ENCODE data around the gene LY86. TPM values are rescaled to one million over a fixed set of nuclear protein-coding genes. Genes with fewer than 3 reads are reported as not detected.

The LY86 gene
- total RNA-seq, 1 donor from 2014 or later, result not detected

- Mint-ChIP-seq H3K36me3 (ENCODE audit: unreplicated experiment) (no peaks in the 10 kb centered on the region), H3K27ac (ENCODE audit: unreplicated experiment) (no peak overlapping the region), H3K27me3 (ENCODE audit: unreplicated experiment) (no peaks in the 10 kb centered on the region), H3K4me3 (ENCODE audit: unreplicated experiment) (no peak overlapping the region), H3K4me1 (ENCODE audit: low read depth, unreplicated experiment) (peaks cover 19% of the 10 kb centered on the region), H3K9me3 (ENCODE audit: unreplicated experiment) (no peaks in the 10 kb centered on the region)
- no peak for TF ChIP-seq CTCF (IDR thresholded peaks at IDR 0.05; ENCODE audit: partially characterized antibody, unreplicated experiment)
- no peak for DNase-seq
These were observed 90.3 kb downstream of the LY86 start for GRCh38 chr6:6678811-6679210.

- H3K27me3 Mint-ChIP-seq (ENCODE audit: unreplicated experiment), result no peaks in the 10 kb centered on the region
- H3K4me3 Mint-ChIP-seq (ENCODE audit: unreplicated experiment), result no peak overlapping the region
- H3K36me3 Mint-ChIP-seq (ENCODE audit: unreplicated experiment), result no peaks in the 10 kb centered on the region
- H3K9me3 Mint-ChIP-seq (ENCODE audit: unreplicated experiment), result no peaks in the 10 kb centered on the region
- TF ChIP-seq CTCF (IDR thresholded peaks at IDR 0.05; ENCODE audit: partially characterized antibody, unreplicated experiment), result no peak
- H3K4me1 Mint-ChIP-seq (ENCODE audit: low read depth, unreplicated experiment), result peaks cover 19% of the 10 kb centered on the region
- H3K27ac Mint-ChIP-seq (ENCODE audit: unreplicated experiment), result no peak overlapping the region
- DNase-seq, result no peak
These were observed 91.1 kb downstream of the LY86 start for GRCh38 chr6:6679633-6680032.

GRCh38 chr6:6680526-6680925 is 92.0 kb downstream of the LY86 start:
- DNase-seq, result no peak
- H3K9me3 Mint-ChIP-seq (ENCODE audit: unreplicated experiment), result no peaks in the 10 kb centered on the region
- peaks cover 19% of the 10 kb centered on the region for H3K4me1 Mint-ChIP-seq (ENCODE audit: low read depth, unreplicated experiment)
- H3K36me3 Mint-ChIP-seq (ENCODE audit: unreplicated experiment), result no peaks in the 10 kb centered on the region
- H3K27ac Mint-ChIP-seq (ENCODE audit: unreplicated experiment), result no peak overlapping the region
- H3K4me3 Mint-ChIP-seq (ENCODE audit: unreplicated experiment), result no peak overlapping the region
- H3K27me3 Mint-ChIP-seq (ENCODE audit: unreplicated experiment), result no peaks in the 10 kb centered on the region
- TF ChIP-seq CTCF (IDR thresholded peaks at IDR 0.05; ENCODE audit: partially characterized antibody, unreplicated experiment), result no peak

GRCh38 chr6:6681075-6681849 is 92.7 kb downstream of the LY86 start:
- no peak for DNase-seq
- peaks cover 19% of the 10 kb centered on the region for H3K4me1 Mint-ChIP-seq (ENCODE audit: low read depth, unreplicated experiment)
- no peaks in the 10 kb centered on the region for H3K36me3 Mint-ChIP-seq (ENCODE audit: unreplicated experiment)
- H3K27ac Mint-ChIP-seq (ENCODE audit: unreplicated experiment), result no peak overlapping the region
- H3K4me3 Mint-ChIP-seq (ENCODE audit: unreplicated experiment), result no peak overlapping the region
- TF ChIP-seq CTCF (IDR thresholded peaks at IDR 0.05; ENCODE audit: partially characterized antibody, unreplicated experiment), result no peak
- no peaks in the 10 kb centered on the region for H3K9me3 Mint-ChIP-seq (ENCODE audit: unreplicated experiment)
- H3K27me3 Mint-ChIP-seq (ENCODE audit: unreplicated experiment), result no peaks in the 10 kb centered on the region

- no peak for TF ChIP-seq CTCF (IDR thresholded peaks at IDR 0.05; ENCODE audit: partially characterized antibody, unreplicated experiment)
- no peaks in the 10 kb centered on the region for H3K27me3 Mint-ChIP-seq (ENCODE audit: unreplicated experiment)
- no peaks in the 10 kb centered on the region for H3K36me3 Mint-ChIP-seq (ENCODE audit: unreplicated experiment)
- H3K9me3 Mint-ChIP-seq (ENCODE audit: unreplicated experiment), result no peaks in the 10 kb centered on the region
- no peak for DNase-seq
- H3K27ac Mint-ChIP-seq (ENCODE audit: unreplicated experiment), result no peak overlapping the region
- no peak overlapping the region for H3K4me3 Mint-ChIP-seq (ENCODE audit: unreplicated experiment)
- peaks cover 14% of the 10 kb centered on the region for H3K4me1 Mint-ChIP-seq (ENCODE audit: low read depth, unreplicated experiment)
These were observed 93.7 kb downstream of the LY86 start for GRCh38 chr6:6682225-6682624.
